Peyer's patch (tissue), 4 donors: ENCODE data around the gene KLK3.

ENCODE experiments used
- CTCF ChIP-seq, 6 experiments: fragments of 450-650 bp in 4 of 6; fragments of 200-600 bp in 2 of 6; sonication (generic) in 1 of 6; IDR thresholded peaks; one replicate each; pipeline ENCODE4 v1.5.1; 2017 to 2019; ENCODE audit warnings: antibody characterized with exemption in 6 of 6, mild to moderate bottlenecking in 3 of 6, moderate library complexity in 1 of 6
- POLR2A ChIP-seq, 2 donors: fragments of 450-650 bp; IDR thresholded peaks; one replicate each; pipeline ENCODE4 v1.5.1; 2017; ENCODE audit warnings: antibody characterized with exemption in 2 of 2, mild to moderate bottlenecking in 2 of 2, moderate library complexity in 2 of 2

- TF ChIP-seq CTCF (IDR thresholded peaks at IDR 0.05) (no peak), POLR2A (IDR thresholded peaks at IDR 0.05) (no peak)
These were observed 21.5 kb upstream of the KLK3 start, which contains the start of gene KLK15 for GRCh38 chr19:50833117-50833801.
